GM18868 (cell line): ENCODE measurements around the gene RBP5.

Experiments used
- ATAC-seq: cut with Tn5 transposase; IDR thresholded peaks from one replicate; pipeline ENCODE4 v1.9.1; 2021; ENCODE audit warnings: mild to moderate bottlenecking, moderate library complexity; ENCODE audit not compliant: unreplicated experiment

RBP5 gene

DNA sequence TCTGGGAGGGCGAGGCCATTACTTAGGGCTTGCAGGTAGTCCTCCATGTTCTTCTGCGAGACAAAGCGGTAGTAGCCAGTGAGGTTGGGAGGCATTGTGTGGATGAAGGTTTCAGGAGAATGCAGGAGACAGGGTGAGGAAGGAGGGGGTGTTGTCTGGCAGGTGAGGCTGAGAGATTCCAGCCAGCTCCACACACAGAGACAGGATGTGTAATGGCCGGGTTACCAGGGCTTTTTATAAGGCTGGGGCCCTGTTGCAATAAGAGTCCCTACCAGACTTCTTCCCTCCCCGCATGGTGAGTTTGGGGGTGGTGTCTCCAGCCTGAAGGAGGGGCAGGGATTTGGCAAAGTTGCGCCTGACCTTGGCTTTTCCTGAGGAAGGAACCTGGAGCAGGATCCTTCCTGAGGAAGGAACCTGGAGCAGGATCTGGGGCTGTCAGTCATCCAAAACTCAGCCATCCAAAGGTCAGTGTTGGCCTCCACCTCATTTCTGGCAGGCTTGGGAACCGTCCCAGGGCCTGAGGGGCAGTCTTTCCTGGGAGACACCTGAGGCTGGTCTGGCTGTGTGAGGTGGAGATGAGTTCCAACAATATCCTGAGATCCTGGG lies at the start of gene RBP5:
Gene RBP5 (minus strand): TSS at position 209 of the 606 bp plus-strand sequence. CDS start 114 bp downstream, at position 95.
- no peak for ATAC-seq

DNA sequence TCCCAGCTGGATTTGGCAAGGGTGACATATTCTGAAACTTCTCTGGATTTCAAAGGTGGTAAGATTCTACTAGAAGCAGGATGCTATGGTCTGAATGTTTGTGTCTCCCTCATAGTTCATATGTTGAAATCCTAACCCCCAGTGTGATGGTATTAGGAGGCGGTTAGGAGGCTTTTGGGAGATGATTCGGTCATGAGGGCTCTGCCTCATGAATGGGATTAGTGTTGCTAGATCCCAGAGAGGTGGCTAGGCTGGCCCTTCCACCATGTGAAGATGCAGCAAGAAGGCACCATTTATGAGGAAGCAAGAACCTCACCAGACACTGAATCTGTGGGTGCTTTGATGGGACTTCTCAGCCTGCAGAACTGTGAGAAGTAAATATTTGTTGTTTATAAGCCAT lies 49.8 kb upstream of the RBP5 start:
- no peak for ATAC-seq

GRCh38 chr12:7176595-7176994 lies 47.9 kb upstream of the RBP5 start:
- ATAC-seq: no peak

- ATAC-seq: no peak
These were observed 46.8 kb upstream of the RBP5 start for GRCh38 chr12:7175493-7175892.

- no peak for ATAC-seq
These were observed 43.2 kb upstream of the RBP5 start for GRCh38 chr12:7171854-7172253.

GRCh38 chr12:7169951-7170350 lies 41.3 kb upstream of the RBP5 start:
- ATAC-seq: no peak

DNA sequence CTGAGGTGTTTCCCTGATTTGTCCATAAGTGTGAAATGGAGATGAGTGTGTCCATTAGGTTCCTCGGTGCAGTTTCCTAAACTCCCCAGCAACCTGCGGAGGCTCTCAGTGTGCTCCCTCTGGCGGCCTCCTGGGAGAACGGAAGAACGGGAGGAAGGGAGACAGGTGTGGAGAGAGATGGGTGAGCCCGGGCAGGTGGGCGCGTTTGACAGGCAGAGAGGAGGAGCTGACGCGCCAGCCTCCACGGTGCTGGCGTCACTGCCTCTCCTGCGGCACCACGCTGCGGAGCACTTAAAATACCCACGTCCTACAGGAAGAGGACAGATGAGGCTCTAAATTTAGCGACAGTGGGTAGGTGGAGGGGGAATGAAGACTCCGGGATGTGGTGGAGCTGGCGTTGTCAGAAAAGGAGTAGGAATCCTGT lies 34.0 kb upstream of the RBP5 start:
- ATAC-seq: no peak

- no peak for ATAC-seq
These were observed 33.1 kb upstream of the RBP5 start for GRCh38 chr12:7161811-7162210.

DNA sequence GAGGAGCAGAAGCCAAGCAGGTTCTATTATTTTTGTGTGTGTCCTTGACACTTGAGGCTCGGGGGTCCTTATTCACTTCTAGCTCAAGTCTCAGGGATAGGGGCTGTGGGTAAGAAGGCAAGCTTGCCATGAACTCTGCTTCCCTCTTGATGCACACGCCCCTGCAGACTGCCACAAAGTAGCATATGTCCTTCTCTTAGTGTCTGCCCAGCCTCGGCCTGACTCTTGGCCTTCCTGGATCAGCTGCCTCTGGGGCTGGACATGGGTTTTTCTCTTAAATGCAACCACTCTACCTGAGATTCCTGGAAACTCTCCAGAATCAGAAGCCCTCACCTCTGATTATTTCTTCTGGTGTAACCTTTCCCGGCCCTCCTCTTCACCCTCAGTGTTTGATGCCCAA lies 32.6 kb upstream of the RBP5 start:
- ATAC-seq: no peak

- no peak for ATAC-seq
These were observed 31.5 kb upstream of the RBP5 start for GRCh38 chr12:7160183-7160582.

DNA sequence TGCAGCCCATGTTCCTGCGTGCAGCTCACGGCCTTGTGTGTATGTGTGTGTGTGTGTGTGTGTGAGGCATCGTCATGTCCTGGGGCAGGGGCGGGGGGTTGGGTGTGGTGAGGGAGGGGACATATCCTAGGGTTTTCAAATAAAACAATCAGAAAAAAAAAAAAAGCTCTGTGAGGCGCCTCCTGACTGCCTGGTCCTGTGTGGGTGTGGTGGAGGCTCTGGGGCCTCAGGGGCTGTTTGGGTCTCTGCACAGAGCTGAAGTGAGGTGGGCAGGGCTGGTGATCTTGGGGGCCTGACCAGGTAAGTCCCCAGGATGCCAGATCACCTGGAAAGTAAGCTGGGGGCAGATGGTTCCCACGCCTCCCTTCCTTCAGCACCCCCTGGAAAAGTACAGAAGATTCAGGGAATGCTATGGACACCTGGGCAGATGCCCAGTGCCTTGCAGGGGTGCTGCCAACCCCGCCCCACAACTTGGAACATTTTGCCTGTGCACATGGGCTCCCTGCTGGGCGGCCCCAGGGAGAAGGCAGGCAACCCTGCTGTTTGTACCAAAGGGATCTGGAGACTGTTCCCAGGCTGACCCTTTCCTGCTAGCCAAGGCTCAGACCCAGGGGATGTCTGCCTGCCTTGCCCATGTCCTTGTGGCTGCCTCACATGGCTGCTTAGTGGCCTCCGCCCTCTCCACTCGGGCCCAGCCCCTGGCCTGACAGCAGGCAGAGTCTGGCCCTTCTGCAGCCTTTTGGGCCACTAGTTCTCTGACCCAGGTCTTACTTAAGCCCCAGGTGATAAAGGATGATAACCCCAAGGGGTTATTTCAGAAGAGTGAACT lies 30.3 kb upstream of the RBP5 start:
- ATAC-seq: no peak

DNA sequence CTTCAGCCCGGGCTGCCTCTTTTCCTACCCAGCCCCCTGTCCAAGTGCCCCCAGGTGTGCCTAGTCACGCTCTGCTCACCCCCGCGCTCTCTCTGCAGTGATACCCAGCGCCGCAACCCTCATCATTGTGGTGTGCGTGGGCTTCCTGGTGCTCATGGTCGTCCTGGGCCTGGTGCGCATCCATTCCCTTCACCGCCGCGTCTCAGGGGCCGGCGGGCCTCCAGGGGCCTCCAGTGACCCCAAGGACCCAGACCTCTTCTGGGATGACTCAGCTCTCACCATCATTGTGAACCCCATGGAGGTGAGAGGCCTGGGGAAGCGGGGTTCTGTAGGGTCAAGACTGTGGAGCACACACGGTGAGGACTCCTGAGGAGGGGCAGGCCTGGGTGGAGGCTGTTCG lies 28.7 kb upstream of the RBP5 start:
- no peak for ATAC-seq

DNA sequence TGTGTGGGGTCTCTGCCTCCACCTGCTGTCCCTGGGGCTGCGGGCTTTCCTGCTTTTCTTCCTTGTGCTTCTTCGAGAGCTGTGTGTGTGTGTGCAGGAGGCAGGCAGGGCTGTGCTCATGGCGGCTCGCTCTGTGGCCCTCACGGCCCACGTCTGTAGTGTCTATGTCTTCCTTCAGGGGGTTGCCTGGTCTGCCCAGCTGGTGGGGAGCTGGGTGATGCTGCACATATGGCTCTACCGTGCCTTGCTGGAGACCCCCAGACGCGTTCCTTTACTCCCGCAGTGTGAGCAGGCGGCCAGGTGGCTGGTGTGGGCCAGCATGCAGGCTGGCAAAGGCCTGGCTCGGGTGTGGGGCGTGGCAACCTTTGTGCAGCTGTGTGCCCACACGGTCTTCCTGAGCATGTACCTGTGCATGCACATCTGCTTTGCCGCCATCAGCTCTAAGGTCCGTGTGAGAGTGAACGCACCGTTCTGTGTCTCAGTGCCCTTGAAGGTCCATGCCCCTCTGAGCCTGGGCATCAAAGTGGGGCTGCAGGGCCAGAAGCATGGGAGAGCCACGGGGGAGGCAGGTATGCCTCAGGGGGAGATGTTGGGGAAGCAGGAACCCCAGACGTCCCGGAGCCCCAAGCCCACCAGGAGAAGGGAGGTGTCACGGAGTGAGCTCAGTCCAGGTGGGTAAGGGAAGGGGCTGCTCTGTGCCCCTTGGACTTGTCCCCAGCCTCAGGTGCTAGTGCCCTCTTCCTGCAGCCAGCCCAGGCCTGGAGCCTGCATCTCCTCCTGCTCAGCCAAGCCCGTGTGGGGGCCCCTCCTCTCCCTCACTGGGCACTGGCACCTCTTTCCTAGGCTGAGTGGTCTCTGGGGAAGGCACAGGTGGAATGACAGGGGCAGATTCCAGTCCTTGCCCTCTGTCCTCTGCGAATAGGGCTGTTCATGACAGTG lies 27.8 kb upstream of the RBP5 start:
- no peak for ATAC-seq

DNA sequence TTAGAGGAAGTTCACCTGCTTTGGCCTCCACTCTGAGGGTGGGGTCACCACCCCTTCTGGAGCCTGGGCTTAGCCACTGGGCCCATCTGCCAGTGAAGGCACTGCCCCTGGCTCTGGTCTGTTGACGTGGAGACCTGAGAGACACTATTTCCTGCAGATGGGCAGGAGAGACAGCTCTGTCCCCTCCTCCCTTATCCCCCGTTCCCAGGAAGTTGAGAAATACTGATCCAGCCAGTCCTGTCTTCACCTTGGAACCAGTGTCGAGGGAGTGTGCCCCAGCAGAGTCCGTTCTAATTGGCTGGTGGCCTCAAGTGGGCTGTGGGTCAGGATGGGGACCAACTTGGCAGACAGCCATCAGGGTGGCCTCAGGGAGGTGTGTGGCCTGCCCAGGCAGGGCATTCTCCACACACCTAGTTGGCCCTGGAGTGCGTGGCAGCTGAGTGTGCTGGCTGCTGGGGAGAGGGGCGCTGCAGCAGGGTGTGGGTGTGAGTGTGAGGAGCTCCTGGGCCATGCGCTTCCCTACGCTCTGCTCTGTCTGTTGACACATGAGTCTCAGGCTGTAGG lies 26.9 kb upstream of the RBP5 start:
- no peak for ATAC-seq

DNA sequence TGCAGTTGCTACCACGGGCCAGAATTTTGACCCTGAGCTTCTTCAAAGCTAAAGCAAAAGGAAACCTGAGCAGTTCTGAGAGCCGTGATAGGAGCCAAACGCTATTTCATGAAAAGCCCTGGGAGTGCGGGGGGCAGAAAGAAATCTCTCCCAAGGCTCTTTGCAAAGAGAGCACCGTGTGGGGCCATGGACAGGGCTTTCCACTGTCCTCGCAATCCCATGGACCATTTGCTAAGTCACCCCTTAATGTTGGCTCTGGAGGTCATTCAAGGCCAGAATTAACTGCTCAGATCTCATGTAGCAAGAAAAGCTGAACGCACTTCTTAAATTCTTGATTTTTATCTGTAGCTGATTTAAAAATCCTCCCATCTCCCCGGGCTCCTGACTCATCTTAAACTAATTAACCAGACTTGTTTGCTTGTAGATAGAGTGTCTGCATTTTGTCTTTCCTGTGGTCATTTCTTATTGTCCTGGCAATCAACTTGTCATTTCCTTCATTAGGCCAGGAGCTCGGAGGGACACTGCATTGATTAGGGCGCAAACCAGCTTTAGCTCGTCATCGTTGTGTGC lies 26.3 kb upstream of the RBP5 start:
- ATAC-seq: no peak

DNA sequence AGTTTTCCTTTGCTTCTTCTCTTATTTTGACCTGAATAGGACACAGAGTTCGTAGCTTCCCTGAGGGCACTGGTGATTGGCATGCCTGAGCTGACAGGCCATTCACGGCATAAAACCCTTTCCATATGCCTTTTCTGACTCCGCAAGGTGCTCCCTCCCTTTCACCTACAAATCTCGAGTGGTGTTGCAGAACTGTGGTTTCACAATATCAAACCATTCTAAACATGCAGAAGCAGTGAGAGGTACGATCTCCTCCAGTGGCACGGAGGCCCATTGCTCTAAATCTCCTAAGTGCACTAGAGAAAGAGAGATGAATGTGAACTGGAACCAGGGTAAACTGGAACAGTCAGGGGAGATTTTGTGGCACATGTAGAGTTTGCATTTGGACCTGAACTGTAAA lies 25.4 kb upstream of the RBP5 start:
- no peak for ATAC-seq

- ATAC-seq: no peak
These were observed 24.1 kb upstream of the RBP5 start for GRCh38 chr12:7152818-7153217.

DNA sequence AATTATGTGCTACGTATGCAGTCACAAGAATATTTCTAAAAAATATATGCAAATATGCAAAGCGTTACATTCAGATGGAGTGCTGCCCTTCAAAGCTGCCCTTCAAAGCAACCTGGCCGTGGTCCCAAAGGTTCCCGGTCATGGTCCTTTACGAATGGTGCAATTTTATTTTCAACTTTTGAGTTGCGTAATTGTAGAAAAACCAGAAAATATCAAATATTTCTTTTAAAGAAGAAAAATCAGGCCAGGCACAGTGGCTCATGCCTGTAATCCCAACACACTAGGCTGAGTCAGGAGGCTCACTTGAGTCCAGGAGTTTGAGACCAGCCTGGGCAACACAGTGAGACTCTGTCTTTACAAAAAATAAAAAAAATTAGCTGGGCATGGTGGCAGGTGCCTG lies 22.8 kb upstream of the RBP5 start:
- ATAC-seq: no peak

DNA sequence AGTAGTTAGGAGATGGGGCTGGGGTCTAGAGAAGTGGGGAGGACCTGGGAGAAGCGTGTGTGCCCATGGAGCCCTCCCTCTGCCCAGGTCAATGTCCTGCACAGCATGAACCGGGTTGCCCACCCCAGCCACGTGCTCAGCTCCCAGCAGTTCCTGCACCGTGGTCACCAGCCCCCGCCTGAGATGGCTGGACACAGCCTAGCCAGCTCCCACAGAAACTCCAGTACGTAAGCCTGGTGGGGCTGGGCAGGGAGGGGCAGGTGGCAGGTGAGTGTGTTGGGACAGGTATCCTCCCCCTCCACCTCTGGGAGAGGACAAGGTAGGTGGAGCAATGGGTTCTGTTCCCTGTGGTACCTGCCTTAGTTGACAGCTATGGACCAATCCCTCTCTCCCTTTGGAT lies 22.2 kb upstream of the RBP5 start:
- no peak for ATAC-seq

- ATAC-seq: no peak
These were observed 21.7 kb upstream of the RBP5 start for GRCh38 chr12:7150356-7150755.

GRCh38 chr12:7146906-7147305 lies 18.2 kb upstream of the RBP5 start:
- no peak for ATAC-seq
